Measurements from ENCODE around the gene KAZN.

KAZN gene

DNA sequence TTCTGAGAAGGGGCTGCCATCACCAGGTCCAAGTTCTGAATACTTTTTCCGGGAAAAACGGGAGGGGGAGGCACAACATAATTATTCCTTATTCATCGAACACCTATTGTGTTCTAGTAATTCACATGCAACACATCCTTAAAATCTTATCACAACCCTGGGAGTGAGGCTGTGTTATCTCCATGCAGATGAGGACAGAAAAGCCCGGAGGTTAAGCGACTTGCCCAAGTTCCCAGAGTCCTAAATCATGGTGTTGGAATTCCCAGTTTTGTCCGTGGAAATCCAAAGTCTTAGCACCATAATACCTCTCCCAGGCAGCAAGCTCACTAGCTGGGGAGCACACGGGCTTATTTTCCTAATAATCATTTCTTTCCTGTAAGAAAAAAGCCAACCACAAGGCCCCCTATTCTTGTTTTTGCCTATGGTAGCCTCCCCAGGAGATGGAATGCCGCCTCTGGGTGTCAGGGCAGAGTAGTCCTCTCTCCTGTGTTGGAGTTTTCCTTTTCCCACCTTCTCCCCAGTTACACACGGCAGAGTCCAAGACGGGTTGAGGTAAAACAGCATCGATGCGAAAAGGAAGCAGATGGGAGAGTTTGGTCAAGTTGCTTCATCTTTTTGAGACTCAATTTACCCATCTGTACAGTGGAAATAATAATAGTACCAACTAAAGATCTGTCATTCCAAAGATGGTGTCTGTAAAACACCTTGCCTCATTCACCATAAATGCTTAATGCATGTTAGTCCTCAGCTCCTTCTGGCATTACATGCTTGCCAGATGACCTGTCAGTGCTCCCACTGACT, 327.1 kb downstream of the KAZN start:
- DNase-seq (ENCODE audit: low read depth in 3 of 3, low spot score in 1 of 3): no peak

DNA sequence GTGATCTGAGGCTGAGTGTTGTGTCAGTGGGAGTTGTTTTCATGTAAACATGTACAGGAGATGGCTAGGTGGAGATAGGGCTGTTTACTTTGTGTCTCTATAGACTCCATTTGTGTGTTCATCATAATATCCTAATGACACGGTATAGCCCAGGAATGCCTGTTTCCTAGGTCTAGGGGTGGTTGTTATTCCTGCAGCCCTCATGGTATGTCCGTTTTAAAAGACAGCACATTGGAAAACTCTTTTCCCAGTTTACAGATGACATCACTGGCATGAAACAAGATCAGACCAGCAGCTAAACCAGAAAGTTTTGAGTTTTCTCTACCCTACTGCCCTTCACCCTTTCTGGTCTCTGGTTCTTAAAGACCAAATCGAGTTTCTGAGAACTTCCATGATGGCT, 327.7 kb downstream of the KAZN start:
- no peak for DNase-seq (ENCODE audit: low read depth in 3 of 3, low spot score in 1 of 3)

DNA sequence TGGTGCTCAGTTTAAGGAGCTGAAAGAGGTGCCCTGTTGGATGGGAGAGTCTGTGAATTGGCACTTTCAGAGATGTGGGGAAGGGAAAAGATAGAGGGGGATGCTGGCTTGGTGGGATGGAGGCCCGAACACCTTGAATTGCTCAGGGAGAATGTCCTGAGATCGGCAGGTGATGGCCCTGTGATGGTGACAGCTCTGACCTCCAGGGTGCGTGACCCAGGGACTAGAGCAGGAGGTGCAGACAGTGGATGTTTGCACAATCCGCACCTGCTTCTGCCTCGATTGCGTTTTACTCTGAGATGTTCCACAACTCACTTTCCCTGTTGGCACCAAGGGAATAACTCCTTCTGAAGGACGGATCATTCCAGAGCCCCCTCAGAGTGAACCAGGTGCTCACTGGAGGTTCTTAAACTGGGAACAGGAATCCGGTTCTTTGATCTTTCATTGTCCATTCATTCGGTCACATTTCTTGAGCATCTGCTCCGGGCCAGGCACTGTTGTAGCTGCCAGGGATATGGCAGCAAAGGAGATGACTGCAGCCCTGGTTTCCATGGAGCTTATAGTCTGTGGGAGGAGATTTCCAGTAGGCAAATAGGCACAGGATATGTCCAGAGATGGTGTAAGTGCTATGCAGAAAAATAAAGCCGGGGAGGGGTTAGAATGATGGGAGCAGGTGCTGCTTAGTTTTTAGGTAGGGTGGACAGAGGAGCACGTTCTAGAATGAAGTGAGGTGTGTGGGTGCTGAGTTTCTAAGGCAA, 328.5 kb downstream of the KAZN start:
- DNase-seq (ENCODE audit: low read depth in 3 of 3, low spot score in 1 of 3): no peak

DNA sequence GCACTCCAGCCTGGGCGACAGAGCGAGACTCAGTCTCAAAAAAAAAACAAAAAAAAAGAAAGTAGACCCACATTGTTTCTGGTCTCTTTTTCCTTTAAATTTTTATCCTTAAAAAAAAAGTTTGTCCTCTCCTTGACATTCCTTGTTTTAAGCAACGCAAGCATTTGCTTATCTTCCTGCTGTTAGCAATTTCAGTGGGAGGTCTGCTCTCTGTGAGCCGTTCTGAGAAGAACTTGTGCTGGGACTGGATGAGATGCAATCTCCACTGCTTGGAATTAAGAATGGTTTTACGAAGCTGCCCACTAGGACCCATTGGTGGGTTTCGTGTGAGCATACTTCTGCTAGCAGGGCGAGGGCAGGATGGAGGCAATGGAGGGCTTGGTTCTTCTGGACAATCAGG, 329.9 kb downstream of the KAZN start:
- no peak for DNase-seq (ENCODE audit: low read depth in 3 of 3, low spot score in 1 of 3)

DNA sequence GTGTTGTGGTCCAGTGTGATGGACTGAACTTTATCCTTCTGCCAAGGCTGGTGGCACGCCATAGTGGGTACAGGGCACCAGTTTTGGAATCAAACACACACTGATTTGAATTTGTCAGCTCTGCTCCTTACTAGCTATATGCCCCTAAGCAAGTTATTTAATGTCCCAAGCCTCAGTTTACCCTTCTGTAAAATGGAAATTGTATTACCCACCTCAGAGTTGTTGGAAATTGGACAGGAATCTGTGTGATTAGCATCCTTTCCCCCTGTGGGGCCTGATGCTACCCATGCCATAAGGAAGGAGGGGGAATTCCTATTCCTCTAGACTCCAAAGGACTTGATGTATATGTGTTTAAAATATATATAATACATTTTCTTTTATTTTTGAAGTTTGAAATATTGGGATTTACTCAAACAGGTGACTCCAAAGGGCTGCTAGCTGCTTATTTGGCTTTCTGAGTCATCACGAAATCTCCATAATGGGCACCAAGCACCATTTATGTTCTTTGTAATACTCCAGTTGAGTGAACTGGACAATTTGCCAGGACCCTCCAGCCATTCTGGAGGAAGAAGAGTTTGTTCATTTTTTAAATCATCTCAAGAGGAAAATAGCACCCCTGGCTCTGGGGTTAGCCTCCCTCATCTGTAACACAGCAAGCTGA, 330.5 kb downstream of the KAZN start:
- no peak for DNase-seq (ENCODE audit: low read depth in 3 of 3, low spot score in 1 of 3)

DNA sequence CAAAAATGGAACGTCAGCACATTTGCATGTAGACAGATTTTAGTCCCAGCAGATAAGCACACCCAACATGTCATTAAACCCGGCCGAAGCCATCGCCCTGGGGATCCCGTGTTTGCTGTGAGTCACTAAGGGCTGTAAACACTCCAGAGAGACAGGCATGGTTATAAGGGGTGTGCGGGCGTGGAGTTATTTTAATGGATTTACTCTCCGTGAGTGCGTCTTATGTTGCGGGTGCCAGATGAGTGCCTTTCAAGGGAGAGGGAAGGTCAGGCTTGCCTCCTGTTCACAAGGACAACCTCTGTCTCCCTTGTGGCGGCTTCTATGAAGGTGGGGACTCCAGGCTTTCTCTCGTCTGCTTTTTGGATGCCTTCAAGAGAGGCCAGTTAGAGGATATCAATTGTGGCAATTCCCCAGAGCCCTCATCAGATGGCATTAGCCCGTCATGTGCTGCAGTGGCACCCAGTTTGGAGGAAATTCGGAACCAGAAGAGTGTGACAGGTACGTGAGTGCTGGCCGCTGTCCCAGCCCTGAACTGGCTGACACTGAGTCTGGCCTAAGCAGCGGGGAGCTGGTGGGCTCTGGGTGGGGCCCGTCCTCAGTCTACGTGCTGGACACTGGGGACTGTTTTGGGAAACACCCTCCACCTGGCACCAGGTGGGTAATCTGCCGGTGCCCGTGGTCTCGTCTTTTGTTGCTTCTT, 331.2 kb downstream of the KAZN start:
- DNase-seq (ENCODE audit: low read depth in 3 of 3, low spot score in 1 of 3): no peak

DNA sequence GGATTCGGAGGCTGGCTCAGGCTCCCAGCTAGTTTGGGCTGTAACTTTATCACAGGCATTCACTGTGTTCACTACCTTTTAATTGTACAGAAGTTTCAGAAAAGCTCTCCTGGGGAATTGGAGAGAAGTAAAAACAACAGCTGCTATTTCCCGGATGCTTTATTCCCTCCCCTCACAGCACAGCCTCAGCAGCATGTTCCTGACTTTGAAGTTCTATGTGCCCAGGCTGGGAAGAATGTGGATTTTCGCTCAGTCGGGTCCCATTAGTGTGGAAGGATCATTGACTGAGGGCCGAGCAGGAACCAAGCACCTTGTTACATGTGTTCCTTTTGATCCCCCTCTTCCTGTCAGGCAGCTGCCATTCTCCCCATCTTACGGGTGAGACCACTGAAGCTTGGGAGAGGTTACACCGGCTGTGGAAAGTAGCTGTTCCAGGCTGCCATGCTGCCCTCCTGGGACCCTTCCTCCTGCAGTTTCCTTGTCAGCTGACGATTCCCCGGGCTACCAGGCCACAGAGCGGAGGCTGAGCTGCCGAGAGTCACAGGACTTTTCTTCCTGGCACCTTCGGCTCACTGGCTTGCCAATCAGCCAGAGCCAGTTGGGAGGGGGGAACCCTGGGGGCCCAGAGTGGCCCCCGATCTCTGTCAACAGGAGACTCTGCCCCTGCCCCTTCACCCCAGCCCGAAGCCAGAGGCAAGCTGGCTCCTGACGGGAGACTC, 331.9 kb downstream of the KAZN start:
- no peak for DNase-seq (ENCODE audit: low read depth in 3 of 3, low spot score in 1 of 3)

DNA sequence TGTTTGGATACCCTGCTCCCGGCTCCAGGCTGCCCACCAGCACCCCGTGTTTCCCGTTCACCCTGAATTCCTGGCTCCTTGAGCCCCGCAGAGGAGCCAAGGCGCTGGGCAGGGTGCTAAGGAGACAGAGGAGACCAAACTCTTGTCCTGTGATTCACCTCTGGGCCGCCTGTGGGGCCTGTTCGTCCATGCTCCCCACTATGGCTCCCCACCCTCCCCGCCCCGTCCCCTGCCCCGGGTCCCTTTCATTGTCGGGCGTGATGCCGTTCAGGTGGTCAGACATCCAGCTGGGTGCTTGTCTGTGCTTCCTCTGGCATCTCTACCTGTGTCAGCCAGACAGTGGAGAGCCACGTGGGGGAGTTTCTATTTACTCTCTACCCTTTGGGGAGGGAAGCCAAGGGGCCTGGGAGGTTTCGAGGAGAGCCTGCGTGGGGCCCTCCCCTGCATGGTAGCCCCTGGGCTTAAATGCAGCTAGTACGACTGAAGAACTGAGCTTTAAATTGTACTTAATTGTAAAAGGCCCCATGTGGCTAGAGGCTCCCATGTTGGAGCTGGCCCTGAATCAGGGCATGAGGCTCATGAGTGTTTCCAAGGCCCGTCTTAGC, 333.7 kb downstream of the KAZN start:
- DNase-seq (ENCODE audit: low read depth in 3 of 3, low spot score in 1 of 3): no peak

DNA sequence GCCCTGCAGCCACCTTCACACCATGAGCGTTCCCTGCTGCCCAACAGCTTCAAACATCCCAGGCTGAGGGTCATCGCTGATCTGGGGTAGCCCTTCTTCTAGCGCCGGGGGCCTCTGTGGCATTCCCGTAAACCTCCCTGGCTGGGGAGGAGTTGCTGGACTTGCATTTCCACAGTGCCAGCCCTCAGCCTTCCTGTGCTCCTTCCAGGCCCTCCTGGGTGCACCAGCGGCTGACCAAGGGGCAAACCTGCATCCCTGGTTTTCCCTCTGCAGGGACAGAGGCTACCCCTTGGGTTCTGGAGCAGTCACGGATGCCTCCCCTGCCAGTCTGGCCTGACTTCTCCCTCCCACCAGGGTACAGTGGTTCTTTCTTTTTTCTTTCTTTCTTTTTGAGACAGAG, 336.4 kb downstream of the KAZN start:
- DNase-seq (ENCODE audit: low read depth in 3 of 3, low spot score in 1 of 3): no peak

DNA sequence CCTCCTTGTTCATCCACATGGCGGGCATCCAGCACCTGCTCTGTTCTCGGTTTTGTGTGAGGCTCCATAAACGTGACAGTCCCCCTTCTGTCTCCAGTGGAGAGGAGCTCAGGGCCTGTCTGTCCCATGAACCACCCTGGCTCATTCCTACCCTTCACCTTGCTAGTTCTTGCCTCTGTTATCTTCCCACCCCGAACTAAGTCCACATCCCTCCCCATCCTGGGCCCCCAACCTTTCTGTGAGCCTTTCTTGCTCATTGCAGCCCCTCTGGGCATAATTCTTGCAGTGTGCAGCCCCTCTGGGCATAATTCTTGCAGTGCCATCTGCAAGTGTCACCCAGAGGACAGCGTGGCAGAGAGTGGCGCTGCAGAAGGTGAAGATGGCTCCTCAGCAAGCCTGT, 338.3 kb downstream of the KAZN start:
- DNase-seq (ENCODE audit: low read depth in 3 of 3, low spot score in 1 of 3): no peak

DNA sequence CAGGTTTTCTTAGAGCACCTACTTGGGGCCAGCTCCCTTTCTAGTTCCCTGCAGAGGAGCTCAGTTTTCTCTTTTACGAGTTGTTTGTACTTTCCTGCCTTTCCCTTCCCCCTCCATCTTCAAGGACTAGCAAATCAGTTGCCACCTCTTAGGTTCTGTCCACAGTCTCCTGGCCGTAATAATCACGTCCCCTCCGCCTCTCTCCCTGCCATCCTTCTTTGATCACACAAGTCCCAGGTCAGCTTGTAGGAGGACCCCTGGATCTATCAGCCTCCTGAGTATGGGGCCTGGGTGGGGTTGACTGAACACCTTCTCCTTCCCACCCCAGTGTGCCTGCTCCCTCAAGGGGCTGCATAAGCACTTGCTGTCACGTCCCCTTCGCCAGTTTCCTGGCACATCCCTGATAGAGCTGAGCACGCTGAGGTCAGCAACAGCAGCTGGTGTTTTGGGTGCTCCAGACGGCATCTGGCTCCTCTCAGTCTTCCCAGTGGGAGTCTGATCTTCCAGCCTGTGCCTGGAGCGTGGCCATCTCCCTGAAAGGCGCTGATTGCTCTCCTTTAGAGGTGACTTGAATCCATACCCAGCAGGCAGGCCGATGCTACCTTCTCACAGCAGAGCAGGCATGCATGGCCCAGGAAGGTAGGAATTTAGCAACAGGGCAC, 338.9 kb downstream of the KAZN start:
- no peak for DNase-seq (ENCODE audit: low read depth in 3 of 3, low spot score in 1 of 3)

DNA sequence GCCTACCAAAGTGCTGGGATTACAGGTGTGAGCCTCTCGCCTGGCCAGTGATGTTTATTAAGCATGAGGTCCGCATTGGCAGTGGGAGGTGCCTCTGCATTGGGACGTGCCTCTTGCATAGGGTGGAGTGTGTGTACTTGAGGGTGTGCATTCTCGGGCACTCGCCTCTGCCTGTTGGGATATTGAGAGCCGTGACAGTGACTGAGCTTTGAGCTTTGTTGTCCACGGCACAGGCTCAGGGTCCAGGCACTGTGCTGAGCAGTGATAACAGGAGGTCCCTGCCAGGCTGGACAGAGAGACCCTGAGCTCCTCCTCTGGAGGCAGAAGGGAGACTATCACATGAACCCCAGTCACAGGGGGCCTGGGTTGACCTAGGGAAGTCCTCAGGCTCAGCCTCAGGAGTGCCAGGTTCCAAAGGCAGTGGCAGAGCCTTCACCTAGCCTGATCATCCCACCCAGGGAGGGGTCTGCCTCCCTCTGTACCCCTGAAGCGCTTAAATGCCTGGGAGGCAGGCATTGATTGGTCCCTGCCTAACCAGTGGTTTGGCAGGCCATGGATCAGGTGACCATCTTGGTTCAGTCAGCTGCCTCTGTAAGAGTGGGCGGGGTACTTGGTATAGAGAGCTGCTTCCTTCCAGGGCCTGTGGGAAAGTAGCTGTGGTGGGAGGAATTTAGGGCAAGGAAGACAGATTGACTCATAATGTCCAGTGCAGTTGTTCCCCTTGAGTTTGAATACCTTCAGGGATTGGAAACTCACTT, 341.2 kb downstream of the KAZN start:
- DNase-seq (ENCODE audit: low read depth in 3 of 3, low spot score in 1 of 3): no peak

DNA sequence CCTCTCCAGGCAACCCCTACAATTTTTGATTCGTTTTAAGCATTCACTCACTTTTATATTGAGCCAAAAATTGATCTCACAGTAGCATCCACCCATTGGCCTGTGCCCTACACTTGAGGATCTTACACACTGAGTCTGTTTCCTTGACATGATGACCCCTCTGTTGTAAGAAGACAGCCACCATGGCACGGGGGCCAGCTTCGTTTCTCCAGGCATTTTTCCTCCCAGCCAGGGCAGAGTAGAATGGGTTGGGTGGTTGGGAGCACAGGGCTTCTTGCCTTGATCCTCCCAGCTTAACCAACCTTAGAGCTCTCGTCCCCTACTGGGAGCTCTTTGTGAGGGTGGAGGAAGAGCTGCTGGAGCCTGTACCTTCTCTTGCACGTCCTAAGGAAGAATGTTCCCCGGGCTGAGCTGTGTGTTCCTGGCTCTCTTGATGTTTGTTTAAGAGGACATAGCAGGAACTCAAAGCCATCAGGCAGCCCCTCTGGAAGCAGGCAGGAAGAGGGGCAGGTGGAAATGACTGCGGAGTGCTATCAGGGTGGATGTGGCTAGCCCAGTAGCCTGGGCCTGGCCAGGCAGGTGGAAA, 341.9 kb downstream of the KAZN start:
- DNase-seq (ENCODE audit: low read depth in 3 of 3, low spot score in 1 of 3): no peak

DNA sequence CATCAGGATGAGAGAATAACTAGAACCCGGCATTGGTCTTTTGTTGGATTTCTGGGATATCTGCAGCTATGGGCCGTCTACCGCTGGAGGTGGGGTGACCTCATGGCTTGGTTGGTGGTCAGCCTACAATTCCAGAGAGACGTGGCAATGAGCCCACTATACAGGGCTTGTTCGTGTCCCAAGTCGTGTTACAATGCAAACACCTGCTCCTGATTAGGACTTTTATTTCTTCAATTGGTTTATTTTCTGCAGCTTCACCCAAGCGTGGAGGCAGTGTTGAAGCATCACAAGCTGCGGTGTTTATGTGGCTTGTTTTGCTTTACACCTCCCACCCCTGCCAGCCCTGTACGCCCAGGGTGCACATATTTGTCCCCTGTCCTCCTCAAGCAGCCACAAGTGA, 343.4 kb downstream of the KAZN start:
- no peak for DNase-seq (ENCODE audit: low read depth in 3 of 3, low spot score in 1 of 3)

DNA sequence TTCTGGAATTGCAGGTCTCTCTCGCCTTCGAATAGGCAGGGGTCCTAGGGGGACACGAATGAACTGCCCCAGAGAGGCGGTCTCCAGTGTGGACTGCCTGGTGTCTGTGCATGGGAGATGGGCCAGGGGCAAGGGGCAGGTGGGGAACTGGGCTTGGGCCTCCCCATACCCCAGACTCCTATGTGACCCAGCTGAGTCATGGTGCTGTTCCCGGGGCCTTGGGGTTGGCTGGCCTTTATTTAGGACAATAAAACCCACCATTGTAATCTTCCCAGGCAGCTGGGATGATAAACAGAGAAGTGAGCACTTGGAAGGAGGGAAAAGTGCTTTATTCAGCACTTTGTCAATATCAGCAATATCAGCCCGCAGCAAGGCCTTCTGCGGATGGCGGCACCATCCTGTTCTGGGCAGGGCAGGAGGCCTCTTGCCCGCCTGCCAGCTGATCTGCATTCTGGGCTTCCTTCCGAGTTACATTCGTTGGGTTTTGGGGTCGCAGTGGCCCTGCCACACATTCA, 346.0 kb downstream of the KAZN start:
- DNase-seq (ENCODE audit: low read depth in 3 of 3, low spot score in 1 of 3): no peak

DNA sequence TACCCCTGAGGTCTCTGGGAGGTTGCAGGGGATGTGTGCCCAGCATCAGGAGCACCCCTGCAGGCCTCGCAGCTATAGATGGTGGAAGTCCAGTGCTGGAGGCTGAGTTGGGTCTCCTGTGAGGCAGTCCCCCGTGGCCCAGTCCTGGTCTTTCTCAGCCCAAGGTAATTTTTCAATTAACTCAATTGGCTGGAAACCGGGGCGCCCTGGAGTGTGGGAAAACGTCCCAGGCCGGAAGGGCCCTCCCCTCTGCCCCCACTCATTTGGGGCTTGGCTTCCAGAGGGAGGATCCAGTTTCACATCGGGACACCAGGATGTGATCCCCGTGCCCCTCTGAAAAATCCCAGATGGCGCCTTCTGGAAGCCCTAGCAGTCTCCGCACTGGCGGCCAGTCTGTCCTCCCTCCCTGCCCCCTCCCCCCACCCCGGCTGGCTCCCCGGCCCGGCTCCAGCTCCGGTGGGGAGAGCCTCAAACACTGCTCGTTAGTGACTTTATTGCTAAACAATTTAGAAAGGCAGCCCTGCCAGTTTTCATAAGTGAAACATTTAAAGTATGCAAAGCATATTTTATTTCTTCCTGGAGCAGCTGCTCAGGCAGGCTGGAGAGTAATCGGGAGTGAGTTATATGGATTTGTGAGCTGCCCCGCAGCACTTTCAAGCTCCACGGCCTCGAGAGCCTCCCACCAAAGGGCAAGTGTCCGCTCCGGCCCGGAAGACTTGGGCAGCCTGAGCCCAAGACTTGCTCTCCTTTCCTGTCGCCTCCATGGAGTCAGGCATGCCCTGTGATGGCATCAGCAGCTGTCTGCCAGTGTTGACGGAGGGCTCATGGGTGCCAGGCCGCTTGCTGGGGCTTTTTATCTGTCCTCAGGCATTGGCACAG, 346.9 kb downstream of the KAZN start:
- no peak for DNase-seq (ENCODE audit: low read depth in 3 of 3, low spot score in 1 of 3)

DNA sequence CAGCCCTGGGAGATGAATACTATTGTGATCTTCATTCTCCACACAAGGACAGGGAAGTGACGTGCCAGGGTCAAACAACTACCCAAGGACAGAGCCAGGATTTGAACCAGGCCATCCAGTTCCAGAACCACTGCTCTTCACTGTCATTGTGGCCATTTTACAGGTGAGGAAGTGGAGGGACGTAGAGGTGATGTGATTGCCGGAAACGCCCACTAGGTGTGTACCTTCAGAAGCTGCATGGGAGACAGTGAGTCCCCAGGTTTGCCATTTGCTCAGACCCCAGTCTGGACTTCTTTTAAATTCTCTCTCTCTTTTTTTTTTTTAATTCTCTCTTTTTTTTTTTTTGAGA, 347.5 kb downstream of the KAZN start:
- DNase-seq (ENCODE audit: low read depth in 3 of 3, low spot score in 1 of 3): no peak

Data from stimulated activated CD4-positive, alpha-beta T cell treated with anti-CD3 and anti-CD28 coated beads, TNF-alpha, amount 100 ng/mL, for 1 hour (primary cell).